Dedifferentiated amniotic fluid mesenchymal stem cell (primary cell): ENCODE results near the gene STAT5A.
"Not testable (repeated sequence)": the region's sequence is repeated elsewhere in the genome, so short reads cannot be mapped to it uniquely, and the experiment has no call there.

Experiments used
- DNase-seq: peaks from one replicate; pipeline ENCODE4 v3.0.0-alpha.2; 2016; ENCODE audit errors: extremely low spot score

The STAT5A gene

DNA sequence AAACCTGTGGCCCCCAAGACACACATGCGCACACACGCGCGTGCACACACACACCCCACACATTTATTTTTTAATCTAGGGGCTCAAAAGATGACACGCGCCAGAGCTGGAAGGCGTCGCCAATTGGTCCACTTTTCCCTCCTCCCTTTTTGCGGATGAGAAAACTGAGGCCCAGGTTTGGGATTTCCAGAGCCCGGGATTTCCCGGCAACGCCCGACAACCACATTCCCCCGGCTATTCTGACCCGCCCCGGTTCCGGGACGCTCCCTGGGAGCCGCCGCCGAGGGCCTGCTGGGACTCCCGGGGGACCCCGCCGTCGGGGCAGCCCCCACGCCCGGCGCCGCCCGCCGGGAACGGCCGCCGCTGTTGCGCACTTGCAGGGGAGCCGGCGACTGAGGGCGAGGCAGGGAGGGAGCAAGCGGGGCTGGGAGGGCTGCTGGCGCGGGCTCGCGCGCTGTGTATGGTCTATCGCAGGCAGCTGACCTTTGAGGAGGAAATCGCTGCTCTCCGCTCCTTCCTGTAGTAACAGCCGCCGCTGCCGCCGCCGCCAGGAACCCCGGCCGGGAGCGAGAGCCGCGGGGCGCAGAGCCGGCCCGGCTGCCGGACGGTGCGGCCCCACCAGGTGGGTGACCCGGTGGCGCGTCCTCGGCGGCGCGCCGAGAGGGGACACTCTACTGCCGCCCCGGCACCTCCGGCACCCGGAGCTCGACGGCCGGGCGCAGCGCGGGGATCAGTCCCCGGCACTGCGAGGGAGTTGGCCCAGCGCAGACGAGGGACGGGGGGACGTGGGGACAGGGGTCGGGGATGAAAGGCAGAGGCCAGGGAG lies at the start of gene STAT5A:
TSS of gene STAT5A (plus strand) at position 522 of the 826 bp plus-strand sequence. CDS start 914 bp downstream, outside the sequence.
- DNase-seq = peak; percentile 47

DNA sequence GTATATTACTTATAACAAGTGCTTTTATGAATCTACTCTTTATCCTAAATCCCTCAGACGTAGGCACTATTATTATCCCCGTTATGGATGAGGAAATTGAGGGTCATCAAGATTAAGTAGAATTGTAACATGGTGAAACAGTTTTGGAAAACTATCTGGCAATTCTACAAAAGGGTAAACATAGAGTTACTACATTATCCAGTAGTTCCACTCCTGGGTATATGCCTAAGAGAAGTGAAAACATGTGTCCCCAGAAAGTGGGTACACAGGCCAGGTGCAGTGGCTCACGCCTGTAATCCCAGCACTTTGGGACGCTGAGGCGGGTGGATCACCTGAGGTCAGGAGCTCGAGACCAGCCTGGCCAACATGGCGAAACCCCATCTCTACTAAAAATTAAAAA lies 48.7 kb upstream of the STAT5A start:
- DNase-seq = not testable (repeated sequence)

DNA sequence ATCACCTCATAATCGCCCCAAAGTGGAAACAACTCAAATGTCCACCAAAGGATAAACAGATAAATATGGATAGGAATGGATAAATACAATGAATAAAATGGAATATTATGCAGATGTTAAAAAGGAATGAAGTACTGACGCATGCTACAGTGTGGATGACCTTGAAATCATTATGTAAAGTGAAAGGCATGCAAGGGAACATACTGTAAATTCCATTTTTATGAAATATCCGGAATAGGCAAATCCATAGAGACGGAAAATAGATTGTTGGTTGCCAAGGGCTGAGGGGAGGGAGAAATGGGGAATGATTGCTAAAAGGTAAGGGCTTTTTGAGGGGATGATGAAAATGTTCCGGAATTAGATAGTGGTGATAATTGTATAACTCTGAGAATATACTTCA lies 48.1 kb upstream of the STAT5A start:
- no peak for DNase-seq

DNA sequence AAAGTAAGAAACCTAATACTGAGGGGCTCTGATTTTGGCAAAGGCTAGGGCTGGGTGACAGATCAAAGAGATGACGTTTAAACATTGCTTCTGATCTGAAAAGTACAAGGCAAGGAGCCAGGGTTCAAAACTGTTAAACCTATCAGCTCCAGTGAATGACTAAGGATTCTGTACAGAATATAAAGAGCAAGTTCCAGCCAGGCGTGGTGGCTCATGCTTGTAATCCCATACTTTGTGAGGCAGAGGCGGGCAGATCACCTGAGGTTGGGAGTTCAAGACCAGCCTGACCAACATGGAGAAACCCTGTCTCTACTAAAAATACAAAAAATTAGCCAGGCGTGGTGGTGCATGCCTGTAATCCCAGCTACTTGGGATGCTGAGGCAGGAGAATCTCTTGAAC lies 47.4 kb upstream of the STAT5A start:
- DNase-seq = not testable (repeated sequence)

DNA sequence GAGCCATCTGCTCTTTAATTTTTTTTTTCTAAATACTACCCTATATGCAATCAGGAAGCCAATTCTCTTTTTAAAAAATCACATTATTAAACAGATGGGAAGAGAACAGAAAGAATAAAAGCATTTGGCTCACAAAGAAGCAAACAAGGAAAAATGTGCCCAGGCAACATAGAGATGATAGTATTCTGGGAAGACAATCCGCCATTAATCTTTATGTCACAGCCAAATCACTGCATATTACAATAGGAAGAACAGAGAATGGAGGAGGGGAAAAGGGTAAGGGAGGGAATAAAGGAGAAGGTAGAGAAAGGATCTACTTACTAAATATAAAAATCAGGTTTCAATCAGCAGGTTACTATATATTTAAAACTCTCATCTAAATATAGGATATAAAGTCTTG lies 46.4 kb upstream of the STAT5A start:
- no peak for DNase-seq

DNA sequence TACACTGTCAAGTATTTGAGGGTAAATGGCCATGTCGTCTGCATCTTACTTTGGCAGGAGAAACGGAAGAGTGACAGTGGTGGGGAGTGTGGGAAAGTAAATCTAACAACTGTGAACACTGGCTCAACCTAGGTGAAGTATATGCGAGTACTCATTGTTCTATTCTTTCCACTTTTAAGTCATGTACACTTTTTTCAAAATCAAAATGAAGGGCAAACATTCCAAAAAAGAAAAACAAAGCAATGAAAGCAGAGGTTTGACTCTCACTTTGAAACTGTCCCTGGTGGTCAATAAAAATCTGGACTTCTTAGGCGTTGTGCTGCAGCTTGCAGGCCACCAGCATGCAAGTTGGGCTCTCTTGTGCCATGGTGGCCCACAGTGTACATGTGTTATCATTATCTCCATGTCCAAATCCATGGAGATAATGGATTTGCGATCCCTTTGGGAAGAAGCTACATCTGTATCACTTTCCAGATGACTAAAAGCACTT lies 44.8 kb upstream of the STAT5A start:
- no peak for DNase-seq

DNA sequence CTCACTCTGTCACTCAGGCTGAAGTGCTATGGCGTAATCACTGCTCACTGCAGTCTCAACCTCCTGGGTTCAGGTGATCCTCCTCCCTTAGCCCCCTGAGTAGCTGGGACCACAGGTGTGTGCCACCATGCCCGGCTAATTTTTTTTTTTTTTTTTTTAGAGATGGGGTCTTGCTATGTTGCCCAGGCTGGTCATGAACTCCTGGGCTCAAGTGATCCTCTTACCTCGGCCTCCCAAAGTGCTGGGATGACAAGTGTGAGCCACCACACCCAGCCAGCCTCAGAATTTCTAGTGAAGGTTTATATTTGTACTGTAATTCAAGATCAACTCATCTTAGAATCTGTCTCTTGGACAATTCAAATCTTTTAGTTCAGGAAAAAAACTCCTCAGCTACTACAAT lies 44.2 kb upstream of the STAT5A start:
- DNase-seq = not testable (repeated sequence)

DNA sequence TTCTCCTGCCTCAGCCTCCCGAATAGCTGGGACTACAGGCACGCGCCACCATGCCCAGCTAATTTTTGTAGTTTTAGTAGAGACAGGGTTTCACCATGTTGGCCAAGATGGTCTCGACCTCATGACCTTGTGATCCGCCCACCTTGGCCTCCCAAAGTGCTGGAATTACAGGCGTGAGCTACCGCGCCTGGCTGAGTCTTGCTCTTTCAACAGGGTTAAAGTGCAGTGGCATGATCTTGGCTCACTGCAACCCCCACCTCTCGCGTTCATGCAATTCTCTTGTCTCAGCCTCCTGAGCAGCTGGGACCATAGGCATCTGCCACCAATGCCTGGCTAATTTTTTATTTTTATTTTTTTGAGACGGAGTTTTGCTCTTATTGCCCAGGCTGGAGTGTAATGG lies 43.1 kb upstream of the STAT5A start:
- not testable (repeated sequence) for DNase-seq

DNA sequence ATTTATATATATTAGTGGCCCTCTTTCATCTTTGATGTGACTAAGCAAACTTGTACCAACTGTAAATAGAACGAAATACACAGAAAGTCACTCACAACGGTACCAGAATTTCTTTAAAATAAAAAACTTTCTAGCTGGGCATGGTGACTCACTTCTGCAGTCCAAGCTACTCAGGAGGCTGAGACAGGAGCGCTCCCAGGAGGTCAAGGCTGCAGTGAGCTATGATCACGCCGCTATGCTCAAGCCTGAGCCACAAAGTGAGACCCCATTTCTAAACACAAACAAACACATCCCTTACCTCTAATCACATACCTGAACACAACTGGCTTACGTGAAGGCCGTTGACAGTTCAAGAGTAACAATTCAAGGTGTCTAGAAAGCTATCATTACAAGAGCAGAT lies 41.8 kb upstream of the STAT5A start:
- no peak for DNase-seq

DNA sequence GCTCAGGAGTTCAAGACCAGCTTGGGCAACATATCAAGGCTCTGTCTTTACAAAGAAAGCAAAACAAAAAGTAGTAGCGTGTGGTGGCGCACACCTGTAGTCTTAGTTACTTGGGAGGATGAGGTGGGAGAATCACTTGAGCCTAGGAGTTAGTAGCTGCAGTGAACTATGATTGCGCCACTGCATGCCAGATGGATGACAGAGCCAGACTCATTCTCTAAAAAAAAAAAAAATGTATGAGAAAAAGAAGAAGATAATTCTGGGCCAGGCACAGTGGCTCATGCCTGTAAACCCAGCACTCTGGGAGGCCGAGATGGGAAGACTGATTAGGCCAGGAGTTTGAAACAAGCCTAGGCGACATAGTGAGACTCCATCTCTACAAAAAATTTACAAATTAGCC lies 40.6 kb upstream of the STAT5A start:
- DNase-seq = no peak

DNA sequence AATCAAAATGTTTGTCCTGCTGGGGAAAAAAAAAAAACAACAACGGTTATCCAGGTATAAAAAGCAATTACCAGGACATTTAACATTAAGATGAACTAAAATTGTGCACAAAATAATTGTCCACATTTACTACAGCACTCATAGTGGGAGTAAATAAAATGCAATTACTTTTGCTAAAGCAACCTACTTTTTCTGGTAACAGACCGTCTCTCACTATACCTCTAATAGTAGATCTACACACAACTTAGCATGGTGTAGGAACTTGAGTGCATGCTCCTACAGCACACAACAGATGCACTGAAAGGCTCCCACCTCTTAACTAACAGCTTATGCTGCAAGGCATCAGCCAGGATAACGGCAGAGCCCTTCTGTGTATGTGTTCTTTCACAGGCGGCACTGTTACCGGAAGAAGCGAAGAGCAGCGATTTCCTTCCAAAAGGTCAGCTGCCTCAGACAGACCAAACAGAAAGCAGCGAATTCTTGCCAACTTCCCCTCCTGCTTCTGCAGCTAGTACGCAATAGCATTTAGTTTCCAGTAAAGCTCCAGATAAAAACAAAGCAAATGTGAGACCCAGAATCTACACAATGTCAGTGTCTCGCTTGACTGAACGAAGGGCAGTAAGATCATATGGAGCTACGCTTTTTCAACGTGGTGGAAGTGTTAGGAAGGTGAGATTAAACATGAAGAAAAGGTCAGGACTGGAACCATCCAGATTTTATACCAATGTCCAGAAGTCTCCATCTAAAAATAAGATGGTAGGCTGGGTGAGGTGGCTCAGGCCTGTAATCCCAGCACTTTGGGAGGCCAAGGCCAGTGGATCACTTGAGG lies 39.7 kb upstream of the STAT5A start:
- peak; percentile 76 for DNase-seq

DNA sequence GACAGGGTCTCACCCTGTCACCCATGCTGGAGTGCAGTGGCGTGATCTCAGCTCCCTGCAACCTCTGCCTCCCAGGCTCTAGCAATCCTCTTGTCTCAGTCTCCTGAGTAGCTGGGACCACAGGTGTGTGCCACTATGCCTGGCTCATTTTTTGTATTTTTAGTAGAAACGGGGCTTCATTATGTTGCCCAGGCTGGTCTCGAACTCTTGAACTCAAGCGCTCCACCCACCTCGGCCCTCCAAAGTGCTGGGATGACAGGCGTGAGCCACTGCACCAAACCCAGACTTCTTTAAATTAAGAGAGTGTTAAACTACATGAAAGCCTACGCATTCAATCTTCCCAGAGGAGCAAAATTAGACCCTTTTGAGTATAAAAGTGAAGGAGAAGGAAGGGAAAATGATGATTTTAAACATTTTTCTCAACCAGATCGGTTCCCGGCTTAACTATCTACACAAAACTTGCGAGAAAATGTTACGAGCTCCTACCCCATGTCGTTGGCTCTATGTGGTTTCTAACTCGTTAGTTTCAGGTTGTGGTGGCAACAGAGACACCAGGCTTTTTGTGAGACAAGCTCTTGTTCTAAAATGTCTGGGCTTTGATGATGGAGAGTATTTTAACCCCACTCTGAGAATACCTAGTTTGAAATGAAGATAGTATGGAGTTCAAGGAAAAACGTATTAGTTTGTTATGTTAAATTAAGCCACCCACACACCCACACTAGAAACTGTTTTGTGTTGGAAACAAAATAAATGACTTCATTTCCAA lies 38.4 kb upstream of the STAT5A start:
- DNase-seq = no peak

DNA sequence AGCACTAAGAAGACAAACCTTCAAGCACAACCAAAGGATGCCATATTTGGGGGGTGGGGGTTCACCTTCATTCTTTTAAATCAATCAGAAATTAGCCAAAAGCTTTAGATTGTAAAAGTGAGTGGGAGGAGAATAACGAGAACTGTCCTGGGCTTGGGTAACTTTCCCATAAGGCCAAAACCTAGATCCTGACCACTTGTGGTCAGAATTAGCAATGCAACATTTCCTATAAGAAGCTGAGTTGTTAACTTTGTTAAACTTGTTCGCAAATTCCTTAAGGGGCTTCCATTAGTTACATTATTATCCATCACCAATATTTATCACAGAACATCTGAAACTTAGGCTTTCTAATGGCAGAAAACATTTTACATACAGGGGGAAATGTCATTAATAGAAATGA lies 37.2 kb upstream of the STAT5A start:
- DNase-seq = no peak

DNA sequence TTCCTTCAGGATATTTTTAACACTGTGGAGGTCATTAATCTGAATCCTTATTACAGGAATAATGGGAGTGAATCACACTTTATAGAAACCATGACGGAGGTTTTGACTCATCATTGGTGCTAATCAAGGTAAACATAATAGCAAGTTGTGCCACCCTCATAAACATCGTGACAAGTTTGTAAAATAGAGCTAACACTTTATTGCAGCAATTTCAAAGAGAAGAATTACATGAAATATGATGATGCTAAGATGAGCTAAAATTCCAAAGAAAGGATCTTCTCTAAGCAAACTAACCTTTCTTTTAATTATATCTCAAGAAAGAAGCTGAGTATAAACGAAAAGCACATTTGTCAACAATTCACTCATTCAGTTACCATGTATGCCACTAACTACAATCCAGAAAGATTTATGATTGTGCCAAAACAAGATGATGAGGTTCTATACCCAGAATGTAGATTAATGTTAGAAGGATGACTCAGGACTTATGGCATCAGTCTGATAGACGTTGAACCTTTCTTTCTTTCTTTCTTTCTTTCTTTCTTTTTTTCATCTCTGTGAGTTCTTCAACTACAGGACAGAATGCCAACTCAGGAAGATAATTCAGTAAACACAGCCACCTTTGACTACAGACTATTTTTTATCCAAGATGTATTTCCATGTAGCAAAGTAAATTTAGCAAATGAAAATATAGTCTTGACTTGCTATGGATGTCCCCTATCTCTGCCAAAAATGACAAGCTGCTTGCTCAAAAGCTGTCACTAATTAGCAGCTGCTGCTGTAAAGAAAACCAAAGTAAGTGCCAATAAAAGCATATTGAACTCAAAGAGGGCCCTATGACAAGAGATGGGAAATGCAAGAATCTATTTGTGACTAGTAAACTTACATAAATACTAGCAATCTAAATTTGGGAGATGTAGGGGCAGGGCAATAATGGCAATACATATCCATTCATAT lies 35.4 kb upstream of the STAT5A start:
- DNase-seq = no peak

DNA sequence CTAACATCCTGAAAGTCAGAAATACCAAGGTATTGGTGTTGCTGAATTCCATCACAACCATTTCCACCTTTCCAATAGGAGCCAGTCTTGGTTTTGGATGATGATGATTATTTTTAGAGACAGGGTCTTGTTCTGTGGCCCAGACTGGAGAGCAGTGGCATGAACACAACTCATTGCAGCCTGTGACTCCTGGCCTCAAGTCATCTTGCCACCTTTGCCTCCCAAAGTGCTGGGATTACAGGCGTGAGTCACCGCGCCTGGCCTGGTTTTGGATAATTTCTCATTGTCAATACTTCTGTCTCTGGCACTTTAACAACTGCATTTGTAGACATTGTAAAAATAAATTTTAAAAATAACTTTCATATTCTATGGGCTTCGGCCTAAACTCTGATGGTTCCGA lies 34.7 kb upstream of the STAT5A start:
- no peak for DNase-seq

DNA sequence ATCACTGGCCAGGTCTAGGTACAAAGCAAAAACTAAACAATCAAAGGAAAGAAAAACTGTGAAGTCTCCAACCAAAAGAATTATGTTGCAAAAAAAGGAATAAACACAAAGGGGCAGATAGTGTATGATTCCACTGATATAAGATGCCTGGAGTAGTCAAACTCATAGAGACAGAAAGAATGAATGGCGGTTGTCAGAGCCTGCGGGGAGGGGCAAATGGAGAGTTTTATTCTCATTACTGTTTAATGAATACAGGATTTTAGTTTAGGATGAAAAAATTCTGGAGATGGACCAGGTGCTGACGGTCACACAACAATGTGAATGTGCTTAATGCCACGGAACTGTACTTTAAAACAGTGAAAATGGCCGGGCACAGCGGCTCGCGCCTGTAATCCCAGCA lies 32.9 kb upstream of the STAT5A start:
- no peak for DNase-seq

DNA sequence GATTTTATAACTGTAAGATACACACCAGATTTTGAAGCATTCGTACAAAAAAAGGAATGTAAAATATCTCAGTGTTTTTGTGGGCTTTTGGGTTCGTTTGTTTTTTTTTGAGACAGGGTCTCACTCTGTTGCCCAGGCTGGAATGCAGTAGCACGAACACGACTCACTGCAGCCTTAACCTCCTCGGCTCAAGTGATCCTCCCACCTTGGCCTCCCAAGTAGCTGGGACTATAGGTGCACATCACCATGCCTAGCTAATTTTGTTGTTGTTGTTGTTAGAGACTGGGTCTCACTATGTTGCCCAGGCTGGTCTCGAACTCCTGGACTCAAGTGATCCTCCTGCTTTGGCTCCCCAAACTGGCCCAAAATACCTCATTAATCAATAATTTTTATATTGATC lies 28.0 kb upstream of the STAT5A start:
- DNase-seq = no peak

DNA sequence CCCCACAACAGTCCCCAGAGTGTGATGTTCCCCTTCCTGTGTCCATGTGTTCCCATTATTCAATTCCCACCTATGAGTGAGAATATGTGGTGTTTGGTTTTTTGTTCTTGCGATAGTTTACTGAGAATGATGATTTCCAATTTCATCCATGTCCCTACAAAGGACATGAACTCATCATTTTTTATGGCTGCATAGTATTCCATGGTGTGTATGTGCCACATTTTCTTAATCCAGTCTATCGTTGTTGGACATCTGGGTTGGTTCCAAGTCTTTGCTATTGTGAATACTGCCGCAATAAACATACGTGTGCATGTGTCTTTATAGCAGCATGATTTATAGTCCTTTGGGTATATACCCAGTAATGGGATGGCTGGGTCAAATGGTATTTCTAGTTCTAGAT lies 23.9 kb upstream of the STAT5A start:
- not testable (repeated sequence) for DNase-seq

DNA sequence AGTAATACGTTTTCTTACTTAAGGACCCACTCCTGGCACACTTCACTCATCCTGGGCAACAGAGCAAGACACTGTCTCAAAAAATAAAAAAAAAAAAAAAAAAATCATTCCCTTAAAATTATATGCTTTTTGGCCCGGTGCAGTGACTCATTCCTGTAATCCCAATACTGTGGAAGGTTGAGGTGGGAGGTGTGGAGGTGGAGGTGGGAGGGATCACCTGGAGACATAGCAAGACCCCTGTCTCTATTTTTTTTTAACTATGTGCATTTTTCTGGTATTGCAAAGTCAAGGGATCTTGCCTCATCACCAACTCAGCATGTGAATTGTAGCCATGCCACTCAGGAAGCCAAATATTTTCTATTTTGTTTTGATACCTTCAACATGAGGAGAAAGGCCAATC lies 21.8 kb upstream of the STAT5A start:
- DNase-seq = no peak

DNA sequence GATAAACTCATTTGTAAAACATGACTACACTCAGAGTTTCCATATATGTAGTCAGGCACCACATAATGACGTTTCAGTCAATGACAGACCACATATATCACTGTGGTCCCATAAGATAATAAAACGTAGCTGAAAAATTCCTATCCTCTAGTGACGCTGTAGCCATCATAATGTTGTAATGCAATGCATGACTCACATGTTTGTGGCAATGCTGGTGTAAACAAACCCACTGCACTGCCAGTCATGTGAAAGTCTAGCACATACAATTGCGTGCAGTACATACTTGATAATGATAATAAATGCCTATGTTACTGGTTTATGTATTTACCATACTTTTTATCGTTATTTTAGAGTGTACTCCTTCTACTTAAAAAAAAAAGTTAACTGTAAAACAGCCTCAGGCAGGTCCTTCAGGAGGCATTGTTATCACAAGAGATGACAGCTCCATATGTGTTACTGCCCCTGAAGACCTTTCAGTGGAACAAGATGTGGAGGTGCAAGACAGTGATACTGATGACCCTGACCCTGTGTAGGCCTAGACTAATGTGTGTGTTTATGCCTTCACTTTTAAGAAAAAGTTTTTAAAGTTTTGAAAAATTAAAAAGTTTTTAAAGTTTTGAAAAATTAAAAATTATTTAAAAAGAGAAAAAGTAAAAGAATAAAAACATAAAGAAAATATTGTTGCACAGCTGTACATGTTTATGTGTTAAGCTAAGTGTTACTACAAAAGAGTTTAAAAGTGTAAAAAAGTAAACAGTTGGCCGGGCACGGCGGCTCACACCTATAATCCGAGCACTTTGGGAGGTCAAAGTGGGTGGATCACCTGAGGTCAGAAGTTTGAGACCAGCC lies 21.2 kb upstream of the STAT5A start:
- peak; percentile 80 for DNase-seq
